Prostate gland (tissue), 2 donors: Measurements from ENCODE around the gene PNMA8A.
A peak's percentile ranks its signal among the peaks of the same experiment; 100 is the strongest.

Experiments
- POLR2AphosphoS5 ChIP-seq: sonication (generic); formaldehyde crosslinking; IDR thresholded peaks from one replicate; pipeline ENCODE4 v1.6.1; 2017; ENCODE audit warnings: antibody characterized with exemption
- TF ChIP-seq, protein P1 (sequence below), 4 experiments: fragments of 200-600 bp in 2 of 4; fragments of 450-650 bp in 2 of 4; sonication (generic) in 2 of 4; IDR thresholded peaks; 1 replicate in 3 of 4; 2 replicates in 1 of 4; pipeline ENCODE4 v1.5.1; 2016 to 2019; ENCODE audit warnings: antibody characterized with exemption in 4 of 4, mild to moderate bottlenecking in 2 of 4, moderate library complexity in 2 of 4

DNA sequence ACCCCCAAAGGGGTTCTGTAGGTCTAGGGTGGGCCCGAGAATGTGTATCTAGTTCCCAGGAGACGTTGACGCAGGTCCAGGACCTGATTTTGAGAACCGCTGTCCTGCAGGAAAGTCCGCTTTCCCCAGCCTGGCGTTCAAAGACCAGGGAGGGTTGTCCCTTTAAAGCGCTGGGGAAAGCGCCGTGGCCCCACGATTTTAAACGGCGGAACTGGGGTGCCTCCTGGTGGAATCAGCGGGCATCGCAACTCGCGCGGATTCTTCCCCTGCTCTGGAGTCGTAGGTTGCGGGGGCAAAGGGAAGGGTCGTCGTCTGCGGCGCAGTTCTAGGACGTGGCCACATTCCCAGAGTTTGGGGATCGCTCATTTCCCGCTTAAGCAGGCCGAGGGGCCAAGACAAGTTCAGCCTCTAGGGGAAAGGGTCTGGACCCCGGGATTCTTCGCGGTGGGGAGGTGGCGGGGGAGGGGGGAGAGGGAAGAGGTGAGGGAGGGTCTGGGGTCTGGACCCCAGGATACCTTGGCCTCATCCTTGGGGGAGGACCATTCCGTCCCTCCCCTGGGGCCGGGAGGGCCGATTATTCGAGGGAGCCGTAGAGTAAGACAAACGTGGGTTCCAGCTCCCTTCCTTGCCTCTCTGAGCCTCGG, 16.6 kb upstream of the PNMA8A start:
- peak; percentile 71 for TF ChIP-seq POLR2AphosphoS5
- TF ChIP-seq, protein P1, sequence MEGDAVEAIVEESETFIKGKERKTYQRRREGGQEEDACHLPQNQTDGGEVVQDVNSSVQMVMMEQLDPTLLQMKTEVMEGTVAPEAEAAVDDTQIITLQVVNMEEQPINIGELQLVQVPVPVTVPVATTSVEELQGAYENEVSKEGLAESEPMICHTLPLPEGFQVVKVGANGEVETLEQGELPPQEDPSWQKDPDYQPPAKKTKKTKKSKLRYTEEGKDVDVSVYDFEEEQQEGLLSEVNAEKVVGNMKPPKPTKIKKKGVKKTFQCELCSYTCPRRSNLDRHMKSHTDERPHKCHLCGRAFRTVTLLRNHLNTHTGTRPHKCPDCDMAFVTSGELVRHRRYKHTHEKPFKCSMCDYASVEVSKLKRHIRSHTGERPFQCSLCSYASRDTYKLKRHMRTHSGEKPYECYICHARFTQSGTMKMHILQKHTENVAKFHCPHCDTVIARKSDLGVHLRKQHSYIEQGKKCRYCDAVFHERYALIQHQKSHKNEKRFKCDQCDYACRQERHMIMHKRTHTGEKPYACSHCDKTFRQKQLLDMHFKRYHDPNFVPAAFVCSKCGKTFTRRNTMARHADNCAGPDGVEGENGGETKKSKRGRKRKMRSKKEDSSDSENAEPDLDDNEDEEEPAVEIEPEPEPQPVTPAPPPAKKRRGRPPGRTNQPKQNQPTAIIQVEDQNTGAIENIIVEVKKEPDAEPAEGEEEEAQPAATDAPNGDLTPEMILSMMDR (IDR thresholded peaks at IDR 0.05), result peak; percentile 82 to 98 (median 96)
